GM12873 (cell line): ENCODE data around the gene LRRK1.

Source experiments
- TF ChIP-seq, protein P1 (sequence below): IDR thresholded peaks from 2 replicates; pipeline ENCODE4 v1.5.1; 2012; ENCODE audit warnings: low read depth, mild to moderate bottlenecking, moderate library complexity, low read length, control low read depth; ENCODE audit not compliant: insufficient read depth; ENCODE audit errors: missing control alignments

Gene LRRK1

GRCh38 chr15:101107101-101107500 is 187.9 kb downstream of the LRRK1 start:
- TF ChIP-seq, protein P1, sequence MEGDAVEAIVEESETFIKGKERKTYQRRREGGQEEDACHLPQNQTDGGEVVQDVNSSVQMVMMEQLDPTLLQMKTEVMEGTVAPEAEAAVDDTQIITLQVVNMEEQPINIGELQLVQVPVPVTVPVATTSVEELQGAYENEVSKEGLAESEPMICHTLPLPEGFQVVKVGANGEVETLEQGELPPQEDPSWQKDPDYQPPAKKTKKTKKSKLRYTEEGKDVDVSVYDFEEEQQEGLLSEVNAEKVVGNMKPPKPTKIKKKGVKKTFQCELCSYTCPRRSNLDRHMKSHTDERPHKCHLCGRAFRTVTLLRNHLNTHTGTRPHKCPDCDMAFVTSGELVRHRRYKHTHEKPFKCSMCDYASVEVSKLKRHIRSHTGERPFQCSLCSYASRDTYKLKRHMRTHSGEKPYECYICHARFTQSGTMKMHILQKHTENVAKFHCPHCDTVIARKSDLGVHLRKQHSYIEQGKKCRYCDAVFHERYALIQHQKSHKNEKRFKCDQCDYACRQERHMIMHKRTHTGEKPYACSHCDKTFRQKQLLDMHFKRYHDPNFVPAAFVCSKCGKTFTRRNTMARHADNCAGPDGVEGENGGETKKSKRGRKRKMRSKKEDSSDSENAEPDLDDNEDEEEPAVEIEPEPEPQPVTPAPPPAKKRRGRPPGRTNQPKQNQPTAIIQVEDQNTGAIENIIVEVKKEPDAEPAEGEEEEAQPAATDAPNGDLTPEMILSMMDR = no peak

- TF ChIP-seq, protein P1 = no peak
Observed at GRCh38 chr15:101107625-101108460, 188.7 kb downstream of the LRRK1 start.

DNA sequence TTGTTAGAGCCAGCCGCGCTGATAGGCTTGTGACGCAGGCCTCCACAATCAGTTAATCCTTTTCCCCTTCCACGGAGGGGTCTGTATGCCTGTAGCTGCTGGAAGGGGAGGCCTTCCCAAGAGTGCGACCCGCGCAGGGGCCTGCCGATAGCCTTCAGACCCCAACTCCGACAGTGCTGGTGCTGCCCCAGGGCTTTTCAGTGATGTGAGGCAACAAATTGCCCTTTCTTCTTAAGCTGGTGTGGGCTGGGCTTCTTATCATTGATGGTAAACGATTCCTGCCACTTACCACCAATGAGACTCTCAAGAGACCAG is 189.3 kb downstream of the LRRK1 start:
- TF ChIP-seq, protein P1 = no peak

- TF ChIP-seq, protein P1 = no peak
Observed at GRCh38 chr15:101108791-101109190, 189.6 kb downstream of the LRRK1 start.

DNA sequence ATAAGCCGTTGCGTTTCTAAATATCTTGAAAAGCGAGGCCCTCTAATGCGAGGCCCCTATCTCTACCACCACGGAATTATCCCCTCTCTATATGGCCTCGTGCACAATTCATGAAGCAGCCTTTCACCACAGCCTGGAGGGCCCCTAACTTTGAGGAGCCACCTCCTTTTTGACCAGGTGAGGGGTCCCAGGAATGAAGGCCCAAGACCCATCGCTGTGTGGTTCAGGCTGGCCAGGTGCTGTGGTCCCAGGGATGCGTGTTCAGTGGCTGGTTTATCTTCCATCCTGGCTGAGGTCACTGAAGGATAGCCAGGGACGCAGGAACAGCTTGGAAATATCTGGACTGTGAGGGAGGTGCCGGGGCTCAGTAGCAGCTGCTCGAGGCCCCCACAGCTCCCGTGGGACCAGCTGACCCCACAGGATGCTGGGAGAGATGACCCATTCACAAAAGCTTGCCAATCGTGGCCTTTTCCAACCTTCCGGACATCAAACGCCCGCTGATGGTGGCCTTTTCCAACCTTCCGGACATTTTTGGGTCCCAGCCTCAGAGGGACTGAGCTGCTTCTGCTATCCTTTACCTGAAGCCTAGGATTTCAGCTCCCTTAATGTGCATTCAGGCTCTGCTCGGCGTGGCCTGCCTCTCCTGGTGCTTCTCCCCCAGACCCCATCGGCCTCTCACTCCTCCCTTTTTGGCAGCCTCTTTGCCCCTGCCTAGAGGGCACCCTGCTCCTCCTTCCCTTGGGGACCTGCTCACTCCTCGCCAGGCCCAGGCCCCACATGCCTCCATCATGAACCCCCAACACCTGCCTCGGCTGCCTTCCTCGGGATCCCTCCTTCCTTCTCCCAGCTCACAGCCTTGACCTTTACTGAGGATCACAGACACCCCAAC is 191.8 kb downstream of the LRRK1 start:
- TF ChIP-seq, protein P1 = no peak

GRCh38 chr15:101111570-101112262 is 192.6 kb downstream of the LRRK1 start:
- TF ChIP-seq, protein P1 = no peak

GRCh38 chr15:101112336-101113113 is 193.4 kb downstream of the LRRK1 start:
- TF ChIP-seq, protein P1 = no peak
